Measurements from ENCODE around the gene ADM. TPM values are rescaled to one million over a fixed set of nuclear protein-coding genes. Genes with fewer than 3 reads are reported as not detected.

Gene ADM
- total and polyA plus RNA-seq, 2 donors (not counting 1 experiment from before 2014, with no cell fraction given), result 2.3 to 10.4 TPM

GRCh38 chr11:10317151-10317755, 12.4 kb downstream of the ADM start:
- CTCF ChIA-PET, result interaction anchor here (0.9 to 7.0 kb wide), 8 partner anchors 12 to 707 kb away, joined by 3 to 100 read pairs (median 6); partner anchors contain the start of gene ADM
- POLR2A ChIA-PET, result interaction anchor here (0.5 to 1.2 kb wide), 6 partner anchors 10 to 651 kb away, joined by 3 to 6 read pairs (median 4); no protein-coding TSS in a partner anchor
- H3K79me2 ChIP-seq (ENCODE audit: control insufficient read depth, insufficient read depth, low read length), result no peaks in the 10 kb centered on the region
- no peak overlapping the region for H2AFZ ChIP-seq (ENCODE audit: insufficient read depth, low read depth, low read length, poor library complexity, severe bottlenecking)
- no peak for ATAC-seq (ENCODE audit: low read depth)
- no peak overlapping the region for H3K9ac ChIP-seq (ENCODE audit: low read length)
- H4K20me1 ChIP-seq (ENCODE audit: control insufficient read depth, insufficient read depth, low read length, poor library complexity, severe bottlenecking), result no peaks in the 10 kb centered on the region
- intact Hi-C loops (cut with micrococcal nuclease), result loop anchor here (1.0 to 5.0 kb wide), 2 partner anchors 9 to 700 kb away; no protein-coding TSS in a partner anchor
- no peaks in the 10 kb centered on the region for H3K9me3 ChIP-seq (ENCODE audit: control extremely low read depth in 1 of 3, control insufficient read depth in 2 of 3, insufficient read depth in 1 of 3, low read length in 2 of 3)
- Mint-ChIP-seq H3K27me3 (peaks cover 3% of the 10 kb centered on the region), H3K4me1 (peaks cover 35% of the 10 kb centered on the region), H3K4me3 (peak overlapping the region; percentile 59), H3K9me3 (ENCODE audit: insufficient read depth) (no peaks in the 10 kb centered on the region), H3K27ac (peak overlapping the region; percentile 86)
- peak overlapping the region; percentile 37 for H3K4me2 ChIP-seq (replicated peaks; ENCODE audit: low read depth, low read length, poor library complexity, severe bottlenecking)
- no peak overlapping the region for H3K27ac ChIP-seq (ENCODE audit: low read length in 2 of 2)
- no peaks in the 10 kb centered on the region for H3K27me3 ChIP-seq (replicated peaks in 1 of 4; ENCODE audit: control extremely low read depth in 1 of 4, control insufficient read depth in 3 of 4, insufficient read depth in 4 of 4, low read length in 3 of 4)
- no peak overlapping the region for H3K4me3 ChIP-seq (ENCODE audit: control extremely low read depth in 1 of 5, extremely low read depth in 1 of 5, insufficient read depth in 1 of 5, low read depth in 2 of 5, low read length in 4 of 5)
- peaks cover 25 to 26% of the 10 kb centered on the region in 2 donors for H3K4me1 ChIP-seq (ENCODE audit: control insufficient read depth in 2 of 2, insufficient read depth in 2 of 2, low read length in 2 of 2)
- no peaks in the 10 kb centered on the region for H3K36me3 ChIP-seq (replicated peaks in 1 of 2; ENCODE audit: control extremely low read depth in 1 of 2, control insufficient read depth in 1 of 2, extremely low read depth in 1 of 2, insufficient read depth in 2 of 2, low read length in 1 of 2)
- WGBS (ENCODE audit: insufficient coverage), result 83% methylated on average over 3 of the region's 4 CpGs
- TF ChIP-seq EZH2 (IDR thresholded peaks at IDR 0.05; ENCODE audit: borderline replicate concordance, insufficient read depth, low read depth, low read length, poor library complexity, severe bottlenecking), result no peak
- TF ChIP-seq CTCF (IDR thresholded peaks at IDR 0.05), result no peak
- no peak for DNase-seq
